Ishikawa (cell line): Measurements from ENCODE around the gene SLC5A2.

Experiments used
- CEBPB ChIP-seq: IDR thresholded peaks from 2 replicates; pipeline ENCODE4 v1.6.1; 2012
- CREB1 ChIP-seq: IDR thresholded peaks from 2 replicates; pipeline ENCODE4 v1.6.1; 2012; ENCODE audit warnings: low read depth
- EP300 ChIP-seq: IDR thresholded peaks from 2 replicates; pipeline ENCODE4 v1.6.1; 2012; ENCODE audit warnings: borderline replicate concordance
- FOXM1 ChIP-seq: IDR thresholded peaks from 2 replicates; pipeline ENCODE4 v1.6.1; 2012; ENCODE audit warnings: low read depth, borderline replicate concordance
- TEAD4 ChIP-seq: IDR thresholded peaks from 2 replicates; pipeline ENCODE4 v1.6.1; 2012
- ZBTB7A ChIP-seq: IDR thresholded peaks from 2 replicates; pipeline ENCODE4 v1.6.1; 2012; ENCODE audit warnings: low read depth
- TF ChIP-seq, protein P1 (sequence below): IDR thresholded peaks from 2 replicates; pipeline ENCODE4 v1.6.1; 2012; ENCODE audit warnings: low read depth, mild to moderate bottlenecking
- TF ChIP-seq, protein P2 (sequence below): IDR thresholded peaks from 2 replicates; pipeline ENCODE4 v1.6.1; 2012

The SLC5A2 gene

DNA sequence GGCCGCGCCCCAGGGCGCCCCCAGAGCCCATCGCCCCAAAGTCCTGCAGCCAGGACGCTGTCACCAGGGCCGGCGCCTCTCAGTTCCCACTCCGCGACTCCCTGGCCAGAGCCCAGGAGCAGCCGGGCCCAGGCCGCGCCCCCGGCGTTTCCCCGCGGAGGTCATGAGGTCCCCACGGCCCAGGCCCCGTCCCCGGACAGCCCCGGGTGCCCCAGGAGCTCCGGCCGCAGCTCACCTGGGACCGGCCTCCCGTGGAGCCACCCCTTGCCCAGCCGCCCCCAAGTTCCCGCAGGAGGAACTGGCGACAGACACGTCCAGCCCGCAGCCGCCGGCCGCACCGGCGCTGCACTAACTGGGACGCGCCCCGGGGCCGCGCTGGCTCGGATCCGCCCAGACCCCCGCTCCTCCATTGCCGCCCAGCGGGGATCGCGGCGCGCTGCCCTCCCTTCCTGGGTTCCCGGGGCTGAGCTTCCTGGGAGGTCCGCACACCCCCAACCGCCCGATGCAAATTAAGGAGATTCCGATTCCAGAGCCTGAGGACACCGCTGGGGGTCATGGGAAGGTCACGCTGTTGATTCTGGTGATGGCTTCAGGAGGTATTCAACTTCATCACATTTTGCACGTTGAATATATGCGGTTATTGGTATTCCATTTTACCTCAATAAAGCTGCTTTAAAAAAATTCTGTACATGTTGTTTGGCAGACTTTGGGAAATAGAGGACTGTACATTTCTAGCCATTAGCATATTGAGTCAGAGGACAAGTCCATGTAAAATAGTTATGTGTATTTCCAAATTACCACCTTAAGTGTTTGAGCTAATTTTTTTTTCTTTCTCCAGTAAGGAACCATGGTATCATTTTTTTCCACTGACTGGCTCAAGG is 54.7 kb downstream of the SLC5A2 start:
- TF ChIP-seq, protein P1, sequence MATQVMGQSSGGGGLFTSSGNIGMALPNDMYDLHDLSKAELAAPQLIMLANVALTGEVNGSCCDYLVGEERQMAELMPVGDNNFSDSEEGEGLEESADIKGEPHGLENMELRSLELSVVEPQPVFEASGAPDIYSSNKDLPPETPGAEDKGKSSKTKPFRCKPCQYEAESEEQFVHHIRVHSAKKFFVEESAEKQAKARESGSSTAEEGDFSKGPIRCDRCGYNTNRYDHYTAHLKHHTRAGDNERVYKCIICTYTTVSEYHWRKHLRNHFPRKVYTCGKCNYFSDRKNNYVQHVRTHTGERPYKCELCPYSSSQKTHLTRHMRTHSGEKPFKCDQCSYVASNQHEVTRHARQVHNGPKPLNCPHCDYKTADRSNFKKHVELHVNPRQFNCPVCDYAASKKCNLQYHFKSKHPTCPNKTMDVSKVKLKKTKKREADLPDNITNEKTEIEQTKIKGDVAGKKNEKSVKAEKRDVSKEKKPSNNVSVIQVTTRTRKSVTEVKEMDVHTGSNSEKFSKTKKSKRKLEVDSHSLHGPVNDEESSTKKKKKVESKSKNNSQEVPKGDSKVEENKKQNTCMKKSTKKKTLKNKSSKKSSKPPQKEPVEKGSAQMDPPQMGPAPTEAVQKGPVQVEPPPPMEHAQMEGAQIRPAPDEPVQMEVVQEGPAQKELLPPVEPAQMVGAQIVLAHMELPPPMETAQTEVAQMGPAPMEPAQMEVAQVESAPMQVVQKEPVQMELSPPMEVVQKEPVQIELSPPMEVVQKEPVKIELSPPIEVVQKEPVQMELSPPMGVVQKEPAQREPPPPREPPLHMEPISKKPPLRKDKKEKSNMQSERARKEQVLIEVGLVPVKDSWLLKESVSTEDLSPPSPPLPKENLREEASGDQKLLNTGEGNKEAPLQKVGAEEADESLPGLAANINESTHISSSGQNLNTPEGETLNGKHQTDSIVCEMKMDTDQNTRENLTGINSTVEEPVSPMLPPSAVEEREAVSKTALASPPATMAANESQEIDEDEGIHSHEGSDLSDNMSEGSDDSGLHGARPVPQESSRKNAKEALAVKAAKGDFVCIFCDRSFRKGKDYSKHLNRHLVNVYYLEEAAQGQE, result no peak
- TF ChIP-seq, protein P2, sequence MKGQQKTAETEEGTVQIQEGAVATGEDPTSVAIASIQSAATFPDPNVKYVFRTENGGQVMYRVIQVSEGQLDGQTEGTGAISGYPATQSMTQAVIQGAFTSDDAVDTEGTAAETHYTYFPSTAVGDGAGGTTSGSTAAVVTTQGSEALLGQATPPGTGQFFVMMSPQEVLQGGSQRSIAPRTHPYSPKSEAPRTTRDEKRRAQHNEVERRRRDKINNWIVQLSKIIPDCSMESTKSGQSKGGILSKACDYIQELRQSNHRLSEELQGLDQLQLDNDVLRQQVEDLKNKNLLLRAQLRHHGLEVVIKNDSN, result no peak
- TF ChIP-seq EP300, result no peak
- TF ChIP-seq CEBPB, result no peak
- no peak for TF ChIP-seq CREB1
- no peak for TF ChIP-seq TEAD4
- no peak for TF ChIP-seq ZBTB7A
- no peak for TF ChIP-seq FOXM1
